Activated CD4-positive, alpha-beta T cell treated with anti-CD3 and anti-CD28 coated beads, Interleukin-2, amount 50 U/mL, for 16 hours (primary cell): ENCODE results near the gene ISG15.

Source experiments
- DNase-seq: peaks from one replicate; pipeline ENCODE4 v3.0.0-alpha.2; 2020

ISG15 gene

GRCh38 chr1:1062348-1063163, 49.3 kb downstream of the ISG15 start:
- no peak for DNase-seq

GRCh38 chr1:1063261-1063944, 50.1 kb downstream of the ISG15 start:
- no peak for DNase-seq
